GM12874 (cell line): ENCODE measurements around the gene TMEM164.
A peak's percentile ranks its signal among the peaks of the same experiment; 100 is the strongest.

Experiments
- CTCF ChIP-seq: IDR thresholded peaks from 2 replicates; pipeline ENCODE4 v1.5.1; 2011; ENCODE audit warnings: low read depth, mild to moderate bottlenecking, control low read depth, low read length, moderate library complexity; ENCODE audit not compliant: insufficient read depth

The TMEM164 gene

GRCh38 chrX:110161361-110161686, 158.4 kb downstream of the TMEM164 start:
- no peak for TF ChIP-seq CTCF

DNA sequence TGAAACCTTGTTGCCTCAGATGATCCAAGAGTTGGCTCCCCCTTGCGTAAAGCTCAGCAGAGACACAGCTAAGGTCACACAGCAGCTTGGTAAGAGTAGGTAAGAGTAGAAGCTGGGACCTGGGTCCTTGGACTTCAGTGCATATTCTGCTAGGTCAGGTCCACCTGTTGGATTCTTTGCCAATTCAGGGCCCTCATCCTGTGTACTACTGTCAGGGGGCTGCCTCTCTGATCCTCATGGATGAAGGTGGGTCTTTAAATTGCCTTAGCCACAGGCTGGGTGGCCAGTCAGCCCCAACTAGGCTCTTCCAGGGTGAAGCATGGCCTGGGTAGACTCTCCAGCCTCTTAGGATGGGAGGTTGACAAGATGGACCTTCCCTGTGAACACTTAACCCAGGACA, 159.2 kb downstream of the TMEM164 start:
- TF ChIP-seq CTCF = no peak

DNA sequence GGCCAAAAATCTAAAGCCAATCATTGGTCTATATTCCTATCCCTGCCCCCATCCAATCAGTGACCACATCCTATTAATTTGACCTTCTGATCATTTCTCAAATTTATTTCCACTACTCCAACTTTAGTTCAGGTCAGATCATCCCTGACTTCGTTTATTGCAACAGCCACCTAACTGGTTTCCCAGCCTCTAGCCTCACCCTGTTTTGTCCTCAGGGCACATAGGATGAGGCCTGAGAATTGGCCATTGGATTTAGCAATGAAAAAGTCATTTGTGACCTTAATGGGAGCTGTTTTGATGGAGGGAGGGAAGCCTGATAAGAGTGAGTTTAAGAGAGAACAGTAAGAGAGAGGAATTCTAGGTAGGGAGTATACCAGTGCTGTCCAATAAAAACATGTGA, 160.0 kb downstream of the TMEM164 start:
- no peak for TF ChIP-seq CTCF

DNA sequence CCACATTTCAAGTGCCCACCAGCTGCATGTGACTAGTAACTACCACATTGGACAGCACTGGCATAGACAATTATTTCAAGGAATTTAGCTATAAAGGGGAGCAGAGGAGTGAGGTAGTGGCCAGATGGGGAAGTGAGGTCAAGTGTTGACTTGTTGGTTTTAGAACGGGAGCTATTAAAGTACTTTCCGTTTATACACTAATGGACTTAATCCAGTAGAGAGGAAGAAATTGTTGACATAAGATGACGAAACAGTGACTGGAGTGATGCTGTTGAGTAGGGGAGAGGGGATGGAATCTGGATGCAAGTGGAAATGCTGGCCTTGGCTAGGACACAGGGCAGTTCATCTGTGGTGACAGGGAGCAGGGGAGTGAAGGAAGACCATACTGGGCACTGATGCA, 160.6 kb downstream of the TMEM164 start:
- TF ChIP-seq CTCF = no peak

DNA sequence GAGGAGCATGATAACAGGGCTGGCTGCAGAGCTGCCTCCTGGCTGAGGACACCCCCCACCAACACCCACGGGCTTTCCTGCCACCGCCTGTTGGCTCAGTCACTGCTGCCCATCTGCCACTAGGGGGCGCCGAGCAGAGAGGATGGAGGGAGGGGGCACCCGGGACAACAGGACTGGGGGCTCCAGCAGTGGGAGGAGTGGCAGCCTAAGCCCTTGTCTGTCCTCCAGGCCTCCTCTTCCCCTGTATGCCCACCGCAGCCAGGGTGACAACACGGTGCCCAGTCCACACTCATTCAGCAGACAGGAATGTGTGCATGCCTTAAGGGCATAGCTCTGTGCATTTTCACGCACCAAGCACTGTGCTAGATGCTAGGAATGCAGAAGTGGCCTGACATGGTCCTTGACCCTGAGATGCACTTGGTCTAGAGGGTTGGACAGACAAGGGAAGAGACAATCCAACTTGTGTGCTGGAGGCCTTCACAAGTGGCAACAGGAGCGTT, 165.1 kb downstream of the TMEM164 start:
- peak; percentile 74 for TF ChIP-seq CTCF

DNA sequence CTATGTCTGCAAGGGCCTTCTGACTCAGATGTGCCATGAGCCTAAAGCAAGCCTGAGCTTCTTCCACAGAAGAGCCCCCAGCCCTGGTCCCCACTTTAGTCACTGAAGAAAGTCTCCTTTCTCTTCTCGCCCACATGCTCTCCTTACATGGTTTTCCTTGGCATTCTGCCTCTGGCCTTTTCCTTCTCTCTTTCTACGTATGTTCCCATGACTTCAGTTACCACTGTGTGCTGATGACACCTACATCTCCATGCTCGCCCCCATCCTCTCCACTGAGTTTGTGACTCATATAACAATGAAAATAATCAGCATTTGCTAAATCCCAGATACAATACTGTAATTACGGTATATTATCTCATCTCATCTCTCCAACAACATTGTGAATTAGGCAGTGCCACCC, 165.7 kb downstream of the TMEM164 start:
- no peak for TF ChIP-seq CTCF

- TF ChIP-seq CTCF = no peak
Observed at GRCh38 chrX:110170029-110170428, 167.1 kb downstream of the TMEM164 start.

- TF ChIP-seq CTCF = no peak
Observed at GRCh38 chrX:110171442-110171841, 168.5 kb downstream of the TMEM164 start.
